CD4-positive, alpha-beta T cell treated with Interleukin-4 for 4 hours (primary cell): ENCODE data around the gene GPR37.

ENCODE experiments used
- DNase-seq: peaks from one replicate; pipeline ENCODE4 v3.0.0-alpha.2; 2020

GPR37 gene

GRCh38 chr7:124779620-124780019 lies 14.0 kb upstream of the GPR37 start:
- DNase-seq: no peak

- DNase-seq: no peak
These were observed 13.6 kb upstream of the GPR37 start for GRCh38 chr7:124779194-124779593.

- no peak for DNase-seq
These were observed 11.7 kb upstream of the GPR37 start for GRCh38 chr7:124777268-124777667.

GRCh38 chr7:124776153-124776552 lies 10.6 kb upstream of the GPR37 start:
- DNase-seq: no peak

GRCh38 chr7:124775422-124775821 lies 9.8 kb upstream of the GPR37 start:
- DNase-seq: no peak

GRCh38 chr7:124773938-124774337 lies 8.3 kb upstream of the GPR37 start:
- no peak for DNase-seq

GRCh38 chr7:124773339-124773738 lies 7.7 kb upstream of the GPR37 start:
- no peak for DNase-seq

- DNase-seq: no peak
These were observed 3.5 kb upstream of the GPR37 start for GRCh38 chr7:124769136-124769535.

- no peak for DNase-seq
These were observed 2.9 kb upstream of the GPR37 start for GRCh38 chr7:124768525-124768924.

- DNase-seq: no peak
These were observed 668 bp downstream of the GPR37 start for GRCh38 chr7:124764847-124765400.

GRCh38 chr7:124764051-124764846 lies 1.3 kb downstream of the GPR37 start:
- no peak for DNase-seq

- DNase-seq: no peak
These were observed 2.9 kb downstream of the GPR37 start for GRCh38 chr7:124762611-124763143.

GRCh38 chr7:124761164-124761715 lies 4.4 kb downstream of the GPR37 start:
- no peak for DNase-seq

- no peak for DNase-seq
These were observed 7.3 kb downstream of the GPR37 start for GRCh38 chr7:124758327-124758726.

- no peak for DNase-seq
These were observed 10.9 kb downstream of the GPR37 start for GRCh38 chr7:124754576-124755268.

- DNase-seq: no peak
These were observed 13.3 kb downstream of the GPR37 start for GRCh38 chr7:124752310-124752709.

- no peak for DNase-seq
These were observed 14.6 kb downstream of the GPR37 start for GRCh38 chr7:124751027-124751426.

GRCh38 chr7:124747072-124747471 lies 18.5 kb downstream of the GPR37 start:
- DNase-seq: no peak

GRCh38 chr7:124738639-124739038 lies 27.0 kb downstream of the GPR37 start:
- no peak for DNase-seq

- no peak for DNase-seq
These were observed 27.8 kb downstream of the GPR37 start for GRCh38 chr7:124737760-124738300.

GRCh38 chr7:124728610-124729009 lies 37.0 kb downstream of the GPR37 start:
- DNase-seq: no peak

GRCh38 chr7:124724507-124725192 lies 40.9 kb downstream of the GPR37 start:
- no peak for DNase-seq

- no peak for DNase-seq
These were observed 41.5 kb downstream of the GPR37 start for GRCh38 chr7:124724079-124724478.
